HAP-1 (cell line): Measurements from ENCODE around the gene CREG2.

Experiments used
- DNase-seq, 2 experiments: peaks; one replicate each; pipeline ENCODE4 v3.0.0-alpha.2; 2016 to 2020; ENCODE audit warnings: low spot score in 2 of 2
- H3K27me3 ChIP-seq: fragments of 250-450 bp; sonication (Bioruptor Pico); 2 replicates; pipeline ENCODE4 v1.5.1; 2020; ENCODE audit warnings: low read depth, mild to moderate bottlenecking, moderate library complexity
- H3K36me3 ChIP-seq: fragments of 250-450 bp; sonication (Bioruptor Pico); replicated peaks from 2 replicates; pipeline ENCODE4 v1.5.1; 2020; ENCODE audit warnings: mild to moderate bottlenecking
- H3K4me1 ChIP-seq: fragments of 250-450 bp; sonication (Bioruptor Pico); 2 replicates; pipeline ENCODE4 v1.5.1; 2020; ENCODE audit warnings: mild to moderate bottlenecking
- H3K4me3 ChIP-seq: fragments of 250-450 bp; sonication (Bioruptor Pico); 2 replicates; pipeline ENCODE4 v1.5.1; 2020; ENCODE audit warnings: mild to moderate bottlenecking, moderate library complexity
- H3K9me3 ChIP-seq: fragments of 250-450 bp; sonication (Bioruptor Pico); 2 replicates; pipeline ENCODE4 v1.5.1; 2020; ENCODE audit warnings: mild to moderate bottlenecking, moderate library complexity
- in situ Hi-C: fragments of 300-500 bp; cut with MboI; formaldehyde crosslinking; loops from 3 replicates; pipeline ENCODE4 v1.14.3; 2020; ENCODE audit warnings: low sequenced_read_pairs, inconsistent platforms, mixed read lengths

Gene CREG2

DNA sequence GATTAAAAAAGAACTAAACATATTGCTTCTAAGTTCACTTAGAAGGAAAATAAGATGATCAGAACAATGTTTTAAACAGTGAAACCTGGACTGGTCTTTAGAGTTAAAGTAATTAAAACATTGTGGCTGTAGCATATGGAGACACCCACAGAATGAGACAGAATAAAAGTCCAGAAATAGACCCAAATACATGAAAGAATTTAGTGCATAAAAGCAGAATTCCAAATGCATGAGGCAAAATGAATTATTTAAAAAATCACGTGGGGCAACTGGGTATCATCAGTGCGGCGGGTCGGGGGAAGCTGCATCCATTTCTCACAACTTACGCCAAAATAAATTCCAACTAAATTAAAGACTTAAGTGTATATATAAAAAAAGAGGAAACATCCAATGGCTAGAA, 90.9 kb downstream of the CREG2 start:
- Histone ChIP-seq H3K27me3 (no peaks in the 10 kb centered on the region), H3K36me3 (peaks cover 31% of the 10 kb centered on the region), H3K4me3 (no peak overlapping the region), H3K9me3 (no peaks in the 10 kb centered on the region), H3K4me1 (no peaks in the 10 kb centered on the region)
- in situ Hi-C loops, result no loop called here
- no peak for DNase-seq

- in situ Hi-C loops, result no loop called here
- no peak for DNase-seq
- Histone ChIP-seq H3K27me3 (no peaks in the 10 kb centered on the region), H3K36me3 (peaks cover 33% of the 10 kb centered on the region), H3K4me3 (no peak overlapping the region), H3K4me1 (no peaks in the 10 kb centered on the region), H3K9me3 (no peaks in the 10 kb centered on the region)
Observed at GRCh38 chr2:101295895-101296294, 91.4 kb downstream of the CREG2 start.
